ENCODE measurements around the gene FBLN1. TPM values are rescaled to one million over a fixed set of nuclear protein-coding genes. Genes with fewer than 3 reads are reported as not detected.

FBLN1 gene
- total RNA-seq, 2 donors from 2014 or later: 125 to 144 TPM

- WGBS: 68% methylated on average over 12 of the region's 12 CpGs
- no peaks in the 10 kb centered on the region for H3K36me3 ChIP-seq
- no peaks in the 10 kb centered on the region for H3K4me1 ChIP-seq (replicated peaks)
- peak; percentile 30 for DNase-seq (ENCODE audit: low spot score)
- no peaks in the 10 kb centered on the region for H3K27me3 ChIP-seq (replicated peaks; ENCODE audit: insufficient read depth)
- H3K27ac ChIP-seq: peak overlapping the region in 1 of 2 donors; percentile 50
- H3K4me3 ChIP-seq: no peak overlapping the region
- TF ChIP-seq POLR2A (IDR thresholded peaks at IDR 0.05): no peak
- peak; percentile 39 for TF ChIP-seq POLR2AphosphoS5 (IDR thresholded peaks at IDR 0.05)
- no peaks in the 10 kb centered on the region for H3K9me3 ChIP-seq
- intact Hi-C loops (cut with DNase I): no loop called here
Measured at GRCh38 chr22:45544588-45545170, 42.0 kb downstream of the FBLN1 start.

- Histone ChIP-seq H3K36me3 (no peaks in the 10 kb centered on the region), H3K27ac (no peak overlapping the region), H3K4me3 (no peak overlapping the region), H3K9me3 (no peaks in the 10 kb centered on the region), H3K27me3 (replicated peaks; ENCODE audit: insufficient read depth) (no peaks in the 10 kb centered on the region), H3K4me1 (replicated peaks) (no peaks in the 10 kb centered on the region)
- no peak for TF ChIP-seq POLR2AphosphoS5 (IDR thresholded peaks at IDR 0.05)
- no peak for TF ChIP-seq POLR2A (IDR thresholded peaks at IDR 0.05)
- no peak for TF ChIP-seq CTCF (IDR thresholded peaks at IDR 0.05)
- DNase-seq (ENCODE audit: low spot score): no peak
- intact Hi-C loops (cut with DNase I): no loop called here
- WGBS: 87% methylated on average over 21 of the region's 21 CpGs
Measured at GRCh38 chr22:45546333-45547015, 43.8 kb downstream of the FBLN1 start.

- Histone ChIP-seq H3K4me1 (replicated peaks) (no peaks in the 10 kb centered on the region), H3K9me3 (no peaks in the 10 kb centered on the region), H3K4me3 (no peak overlapping the region), H3K27ac (no peak overlapping the region), H3K27me3 (replicated peaks; ENCODE audit: insufficient read depth) (no peaks in the 10 kb centered on the region), H3K36me3 (no peaks in the 10 kb centered on the region)
- DNase-seq (ENCODE audit: low spot score): no peak
- TF ChIP-seq POLR2A (IDR thresholded peaks at IDR 0.05) (no peak), POLR2AphosphoS5 (IDR thresholded peaks at IDR 0.05) (no peak), CTCF (IDR thresholded peaks at IDR 0.05) (no peak)
- WGBS: 89% methylated on average over 10 of the region's 11 CpGs
- intact Hi-C loops (cut with DNase I): no loop called here
Measured at GRCh38 chr22:45547016-45547345, 44.3 kb downstream of the FBLN1 start.

GRCh38 chr22:45547731-45548130 is 45.0 kb downstream of the FBLN1 start:
- no peak overlapping the region for H3K4me3 ChIP-seq
- no peaks in the 10 kb centered on the region for H3K27me3 ChIP-seq (replicated peaks; ENCODE audit: insufficient read depth)
- DNase-seq (ENCODE audit: low spot score): no peak
- H3K4me1 ChIP-seq (replicated peaks): no peaks in the 10 kb centered on the region
- H3K27ac ChIP-seq: peak overlapping the region in 1 of 2 donors; percentile 73
- no peaks in the 10 kb centered on the region for H3K9me3 ChIP-seq
- WGBS: 86% methylated on average over 6 of the region's 6 CpGs
- H3K36me3 ChIP-seq: no peaks in the 10 kb centered on the region
- intact Hi-C loops (cut with DNase I): no loop called here
- TF ChIP-seq POLR2AphosphoS5 (IDR thresholded peaks at IDR 0.05): no peak
- no peak for TF ChIP-seq POLR2A (IDR thresholded peaks at IDR 0.05)
- no peak for TF ChIP-seq CTCF (IDR thresholded peaks at IDR 0.05)

GRCh38 chr22:45548247-45548840 is 45.7 kb downstream of the FBLN1 start:
- Histone ChIP-seq H3K27me3 (replicated peaks; ENCODE audit: insufficient read depth) (no peaks in the 10 kb centered on the region), H3K4me3 (no peak overlapping the region), H3K27ac (peak overlapping the region; percentile 61 to 73), H3K4me1 (replicated peaks) (no peaks in the 10 kb centered on the region), H3K9me3 (no peaks in the 10 kb centered on the region), H3K36me3 (no peaks in the 10 kb centered on the region)
- no peak for DNase-seq (ENCODE audit: low spot score)
- intact Hi-C loops (cut with DNase I): no loop called here
- 79% methylated on average over 17 of the region's 18 CpGs for WGBS
- TF ChIP-seq CTCF (IDR thresholded peaks at IDR 0.05): no peak
- TF ChIP-seq POLR2AphosphoS5 (IDR thresholded peaks at IDR 0.05): no peak
- TF ChIP-seq POLR2A (IDR thresholded peaks at IDR 0.05): no peak
